ENCODE measurements around the gene REV3L.
"Not testable (repeated sequence)": the region's sequence is repeated elsewhere in the genome, so short reads cannot be mapped to it uniquely, and the experiment has no call there.

Gene REV3L

GRCh38 chr6:111294374-111294967, 188.5 kb downstream of the REV3L start:
- no peak overlapping the region for H3K27ac ChIP-seq (ENCODE audit: low read depth, low read length)
- no peak overlapping the region for H3K4me3 ChIP-seq (ENCODE audit: low read depth, low read length)
- peaks cover 6% of the 10 kb centered on the region; the same call in 1 of the 2 replicates for H3K36me3 ChIP-seq (ENCODE audit: control insufficient read depth, insufficient read depth, low read length)
- no peaks in the 10 kb centered on the region for H3K27me3 ChIP-seq (ENCODE audit: control insufficient read depth, insufficient read depth, low read length)
- H3K9me3 ChIP-seq (ENCODE audit: control insufficient read depth, insufficient read depth, low read length) = no peaks in the 10 kb centered on the region
- no peak overlapping the region for H3K9ac ChIP-seq (ENCODE audit: low read depth, low read length)
- H3K4me1 ChIP-seq (ENCODE audit: control insufficient read depth, insufficient read depth, low read length) = no peaks in the 10 kb centered on the region

- H3K27ac ChIP-seq (ENCODE audit: low read depth, low read length) = no peak overlapping the region
- H3K4me3 ChIP-seq (ENCODE audit: low read depth, low read length) = no peak overlapping the region
- no peak overlapping the region for H3K9ac ChIP-seq (ENCODE audit: low read depth, low read length)
- no peaks in the 10 kb centered on the region for H3K9me3 ChIP-seq (ENCODE audit: control insufficient read depth, insufficient read depth, low read length)
- no peaks in the 10 kb centered on the region for H3K4me1 ChIP-seq (ENCODE audit: control insufficient read depth, insufficient read depth, low read length)
- 0 out of 2 replicates have a peak, but pooled peaks cover 3% of the 10 kb centered on the region for H3K36me3 ChIP-seq (ENCODE audit: control insufficient read depth, insufficient read depth, low read length)
- no peaks in the 10 kb centered on the region for H3K27me3 ChIP-seq (ENCODE audit: control insufficient read depth, insufficient read depth, low read length)
These were observed 191.4 kb downstream of the REV3L start for GRCh38 chr6:111291336-111292259.

- not testable (repeated sequence) for H3K9ac ChIP-seq (ENCODE audit: low read depth, low read length); H3K9me3 ChIP-seq (ENCODE audit: control insufficient read depth, insufficient read depth, low read length); H3K4me3 ChIP-seq (ENCODE audit: low read depth, low read length); H3K36me3 ChIP-seq (ENCODE audit: control insufficient read depth, insufficient read depth, low read length); H3K4me1 ChIP-seq (ENCODE audit: control insufficient read depth, insufficient read depth, low read length); H3K27me3 ChIP-seq (ENCODE audit: control insufficient read depth, insufficient read depth, low read length); H3K27ac ChIP-seq (ENCODE audit: low read depth, low read length)
These were observed 192.2 kb downstream of the REV3L start for GRCh38 chr6:111290689-111291335.

DNA sequence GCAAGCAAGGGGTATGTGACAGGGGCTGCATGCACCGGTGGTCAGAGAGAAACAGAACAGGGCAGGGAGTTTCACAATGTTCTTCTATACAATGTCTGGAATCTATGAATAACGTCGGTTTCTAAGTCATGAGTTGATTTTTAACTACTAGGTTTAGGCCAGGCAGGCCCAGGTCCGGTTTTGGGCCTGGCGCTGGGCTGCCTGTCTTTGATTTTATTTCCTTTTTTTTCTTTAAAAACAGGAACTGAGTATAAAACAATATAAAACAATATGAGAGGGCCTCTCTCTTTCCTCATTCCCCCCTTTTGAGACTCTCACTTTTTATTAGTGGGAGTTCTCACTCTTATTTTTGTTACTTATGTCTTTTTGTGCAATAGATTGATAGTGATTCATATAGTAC, 198.7 kb downstream of the REV3L start:
- Histone ChIP-seq H3K36me3 (ENCODE audit: control insufficient read depth, insufficient read depth, low read length) (peaks cover 28% of the 10 kb centered on the region), H3K9me3 (ENCODE audit: control insufficient read depth, insufficient read depth, low read length) (peaks cover 19% of the 10 kb centered on the region)
- not testable (repeated sequence) for H3K9ac ChIP-seq (ENCODE audit: low read depth, low read length); H3K27ac ChIP-seq (ENCODE audit: low read depth, low read length); H3K4me1 ChIP-seq (ENCODE audit: control insufficient read depth, insufficient read depth, low read length); H3K27me3 ChIP-seq (ENCODE audit: control insufficient read depth, insufficient read depth, low read length); H3K4me3 ChIP-seq (ENCODE audit: low read depth, low read length)

- no peak overlapping the region for H3K9ac ChIP-seq (ENCODE audit: low read depth, low read length)
- H3K4me1 ChIP-seq (ENCODE audit: control insufficient read depth, insufficient read depth, low read length) = no peaks in the 10 kb centered on the region
- no peak overlapping the region for H3K27ac ChIP-seq (ENCODE audit: low read depth, low read length)
- H3K36me3 ChIP-seq (ENCODE audit: control insufficient read depth, insufficient read depth, low read length) = peaks cover 32% of the 10 kb centered on the region
- no peak overlapping the region for H3K4me3 ChIP-seq (ENCODE audit: low read depth, low read length)
- no peaks in the 10 kb centered on the region for H3K27me3 ChIP-seq (ENCODE audit: control insufficient read depth, insufficient read depth, low read length)
- peaks cover 19% of the 10 kb centered on the region for H3K9me3 ChIP-seq (ENCODE audit: control insufficient read depth, insufficient read depth, low read length)
These were observed 199.3 kb downstream of the REV3L start for GRCh38 chr6:111283707-111284106.

- Histone ChIP-seq H3K4me1 (ENCODE audit: control insufficient read depth, insufficient read depth, low read length) (no peaks in the 10 kb centered on the region), H3K9ac (ENCODE audit: low read depth, low read length) (no peak overlapping the region), H3K4me3 (ENCODE audit: low read depth, low read length) (no peak overlapping the region), H3K9me3 (ENCODE audit: control insufficient read depth, insufficient read depth, low read length) (peaks cover 19% of the 10 kb centered on the region), H3K27me3 (ENCODE audit: control insufficient read depth, insufficient read depth, low read length) (no peaks in the 10 kb centered on the region), H3K27ac (ENCODE audit: low read depth, low read length) (no peak overlapping the region), H3K36me3 (ENCODE audit: control insufficient read depth, insufficient read depth, low read length) (peaks cover 44% of the 10 kb centered on the region)
These were observed 200.5 kb downstream of the REV3L start for GRCh38 chr6:111282515-111282914.

DNA sequence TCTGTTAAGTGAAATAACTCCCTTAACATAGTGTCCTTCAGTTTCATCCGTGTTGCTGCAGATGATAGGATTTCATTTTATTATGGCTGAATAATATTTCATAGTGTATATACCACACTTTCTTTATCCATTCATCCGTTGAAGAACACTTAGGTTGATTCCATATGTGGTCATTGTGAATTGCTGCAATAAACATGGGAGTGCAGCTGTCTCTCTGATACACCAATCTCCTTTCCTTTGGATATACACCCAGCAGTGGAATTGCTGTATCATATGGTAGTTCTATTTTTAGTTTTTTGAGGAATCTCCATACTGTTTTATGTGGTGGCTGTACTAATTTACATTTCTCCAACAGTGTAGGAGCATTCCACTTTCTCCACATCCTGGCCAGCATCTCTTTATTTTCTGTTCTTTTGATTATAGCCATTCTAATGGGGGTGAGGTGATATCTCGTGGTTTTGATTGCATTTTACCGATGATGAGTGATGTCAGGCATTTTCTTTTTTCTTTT, 202.5 kb downstream of the REV3L start:
- Histone ChIP-seq H3K4me1 (ENCODE audit: control insufficient read depth, insufficient read depth, low read length) (no peaks in the 10 kb centered on the region), H3K9ac (ENCODE audit: low read depth, low read length) (no peak overlapping the region), H3K9me3 (ENCODE audit: control insufficient read depth, insufficient read depth, low read length) (peaks cover 19% of the 10 kb centered on the region), H3K27me3 (ENCODE audit: control insufficient read depth, insufficient read depth, low read length) (no peaks in the 10 kb centered on the region), H3K4me3 (ENCODE audit: low read depth, low read length) (no peak overlapping the region), H3K36me3 (ENCODE audit: control insufficient read depth, insufficient read depth, low read length) (peaks cover 63% of the 10 kb centered on the region), H3K27ac (ENCODE audit: low read depth, low read length) (no peak overlapping the region)

GRCh38 chr6:111278731-111279130, 204.3 kb downstream of the REV3L start:
- Histone ChIP-seq H3K36me3 (ENCODE audit: control insufficient read depth, insufficient read depth, low read length) (peaks cover 74% of the 10 kb centered on the region), H3K27ac (ENCODE audit: low read depth, low read length) (no peak overlapping the region), H3K9me3 (ENCODE audit: control insufficient read depth, insufficient read depth, low read length) (peaks cover 19% of the 10 kb centered on the region)

GRCh38 chr6:111277819-111278218, 205.2 kb downstream of the REV3L start:
- H3K9me3 ChIP-seq (ENCODE audit: control insufficient read depth, insufficient read depth, low read length) = peaks cover 11% of the 10 kb centered on the region
- no peak overlapping the region for H3K27ac ChIP-seq (ENCODE audit: low read depth, low read length)
- H3K36me3 ChIP-seq (ENCODE audit: control insufficient read depth, insufficient read depth, low read length) = peaks cover 73% of the 10 kb centered on the region
- H3K4me1 ChIP-seq (ENCODE audit: control insufficient read depth, insufficient read depth, low read length) = no peaks in the 10 kb centered on the region
- H3K4me3 ChIP-seq (ENCODE audit: low read depth, low read length) = no peak overlapping the region
- H3K9ac ChIP-seq (ENCODE audit: low read depth, low read length) = no peak overlapping the region
- H3K27me3 ChIP-seq (ENCODE audit: control insufficient read depth, insufficient read depth, low read length) = no peaks in the 10 kb centered on the region

More at GRCh38 chr6:111278731-111279130, 204.3 kb downstream of the REV3L start:
- Histone ChIP-seq H3K4me1 (ENCODE audit: control insufficient read depth, insufficient read depth, low read length) (no peaks in the 10 kb centered on the region), H3K4me3 (ENCODE audit: low read depth, low read length) (no peak overlapping the region), H3K9ac (ENCODE audit: low read depth, low read length) (no peak overlapping the region), H3K27me3 (ENCODE audit: control insufficient read depth, insufficient read depth, low read length) (no peaks in the 10 kb centered on the region)

GRCh38 chr6:111276736-111277135, 206.3 kb downstream of the REV3L start:
- Histone ChIP-seq H3K9ac (ENCODE audit: low read depth, low read length) (no peak overlapping the region), H3K27me3 (ENCODE audit: control insufficient read depth, insufficient read depth, low read length) (no peaks in the 10 kb centered on the region), H3K4me3 (ENCODE audit: low read depth, low read length) (no peak overlapping the region), H3K4me1 (ENCODE audit: control insufficient read depth, insufficient read depth, low read length) (no peaks in the 10 kb centered on the region), H3K36me3 (ENCODE audit: control insufficient read depth, insufficient read depth, low read length) (peaks cover 63% of the 10 kb centered on the region), H3K27ac (ENCODE audit: low read depth, low read length) (no peak overlapping the region), H3K9me3 (ENCODE audit: control insufficient read depth, insufficient read depth, low read length) (0 out of 2 replicates have a peak, but pooled peaks cover under 1% of the 10 kb centered on the region)

Data from HUES48 (cell line).